ENCODE measurements around the gene EPAS1. TPM values are rescaled to one million over a fixed set of nuclear protein-coding genes. Genes with fewer than 3 reads are reported as not detected.

Gene EPAS1
- total RNA-seq, 1 donor from 2014 or later = 0.15 TPM

- Histone ChIP-seq H3K27me3 (no peaks in the 10 kb centered on the region), H3K4me1 (no peaks in the 10 kb centered on the region), H4K20me1 (ENCODE audit: low read depth) (no peaks in the 10 kb centered on the region), H3K4me3 (no peak overlapping the region), H3K4me2 (no peak overlapping the region), H3K9me3 (ENCODE audit: low read depth) (no peaks in the 10 kb centered on the region), H3F3A (ENCODE audit: low read depth) (no peaks in the 10 kb centered on the region), H3K27ac (no peak overlapping the region), H3K79me2 (ENCODE audit: low read depth) (no peaks in the 10 kb centered on the region), H2AFZ (replicated peaks) (no peak overlapping the region), H3K9ac (no peak overlapping the region), H3K36me3 (no peaks in the 10 kb centered on the region)
- no peak overlapping the region for H3K4me3 Mint-ChIP-seq
- H3K4me1 Mint-ChIP-seq = no peaks in the 10 kb centered on the region
- H3K27me3 Mint-ChIP-seq (ENCODE audit: insufficient read depth, low read depth) = peaks cover 3% of the 10 kb centered on the region
- TF ChIP-seq EZH2phosphoT487 (IDR thresholded peaks at IDR 0.05) (no peak), EZH2 (IDR thresholded peaks at IDR 0.05) (no peak), CTCF (IDR thresholded peaks at IDR 0.05) (no peak)
- no peak for DNase-seq (ENCODE audit: low spot score)
- H3K36me3 Mint-ChIP-seq = no peaks in the 10 kb centered on the region
- no peak overlapping the region for H3K27ac Mint-ChIP-seq
- H3K9me3 Mint-ChIP-seq = peaks cover 3% of the 10 kb centered on the region
These were observed 80.7 kb downstream of the EPAS1 start for GRCh38 chr2:46377666-46378560.

GRCh38 chr2:46378616-46379015 lies 81.4 kb downstream of the EPAS1 start:
- H3K27ac ChIP-seq = no peak overlapping the region
- H3F3A ChIP-seq (ENCODE audit: low read depth) = no peaks in the 10 kb centered on the region
- no peaks in the 10 kb centered on the region for H3K79me2 ChIP-seq (ENCODE audit: low read depth)
- Mint-ChIP-seq H3K9me3 (no peaks in the 10 kb centered on the region), H3K27ac (no peak overlapping the region), H3K27me3 (ENCODE audit: insufficient read depth, low read depth) (peaks cover 2% of the 10 kb centered on the region), H3K36me3 (no peaks in the 10 kb centered on the region), H3K4me1 (no peaks in the 10 kb centered on the region), H3K4me3 (no peak overlapping the region)
- TF ChIP-seq EZH2phosphoT487 (IDR thresholded peaks at IDR 0.05) (no peak), EZH2 (IDR thresholded peaks at IDR 0.05) (no peak), CTCF (IDR thresholded peaks at IDR 0.05) (no peak)
- no peaks in the 10 kb centered on the region for H3K27me3 ChIP-seq
- no peak overlapping the region for H3K4me3 ChIP-seq
- DNase-seq (ENCODE audit: low spot score) = no peak
- H3K4me2 ChIP-seq = no peak overlapping the region
- H2AFZ ChIP-seq (replicated peaks) = no peak overlapping the region
- H4K20me1 ChIP-seq (ENCODE audit: low read depth) = no peaks in the 10 kb centered on the region
- H3K4me1 ChIP-seq = no peaks in the 10 kb centered on the region
- no peak overlapping the region for H3K9ac ChIP-seq
- no peaks in the 10 kb centered on the region for H3K36me3 ChIP-seq
- H3K9me3 ChIP-seq (ENCODE audit: low read depth) = no peaks in the 10 kb centered on the region

GRCh38 chr2:46379213-46380037 lies 82.2 kb downstream of the EPAS1 start:
- Mint-ChIP-seq H3K9me3 (no peaks in the 10 kb centered on the region), H3K4me3 (no peak overlapping the region), H3K27ac (no peak overlapping the region), H3K4me1 (no peaks in the 10 kb centered on the region), H3K27me3 (ENCODE audit: insufficient read depth, low read depth) (peaks cover 2% of the 10 kb centered on the region), H3K36me3 (no peaks in the 10 kb centered on the region)
- no peak overlapping the region for H3K4me3 ChIP-seq
- no peaks in the 10 kb centered on the region for H3K36me3 ChIP-seq
- no peaks in the 10 kb centered on the region for H3K27me3 ChIP-seq
- H3K9ac ChIP-seq = no peak overlapping the region
- H2AFZ ChIP-seq (replicated peaks) = no peak overlapping the region
- H3K79me2 ChIP-seq (ENCODE audit: low read depth) = no peaks in the 10 kb centered on the region
- H3K4me2 ChIP-seq = no peak overlapping the region
- no peaks in the 10 kb centered on the region for H3K4me1 ChIP-seq
- no peaks in the 10 kb centered on the region for H4K20me1 ChIP-seq (ENCODE audit: low read depth)
- H3K9me3 ChIP-seq (ENCODE audit: low read depth) = no peaks in the 10 kb centered on the region
- no peak overlapping the region for H3K27ac ChIP-seq
- DNase-seq (ENCODE audit: low spot score) = no peak
- TF ChIP-seq EZH2phosphoT487 (IDR thresholded peaks at IDR 0.05) (no peak), EZH2 (IDR thresholded peaks at IDR 0.05) (no peak), CTCF (IDR thresholded peaks at IDR 0.05) (no peak)
- no peaks in the 10 kb centered on the region for H3F3A ChIP-seq (ENCODE audit: low read depth)
